HL-60 (cell line): ENCODE data around the gene MYO3B.

Experiments used
- GABPA ChIP-seq: IDR thresholded peaks from 2 replicates; pipeline ENCODE4 v1.6.1; 2012; ENCODE audit warnings: low read depth
- POLR2AphosphoS5 ChIP-seq: IDR thresholded peaks from 2 replicates; pipeline ENCODE4 v1.6.1; 2012; ENCODE audit warnings: low read depth
- SPI1 ChIP-seq: IDR thresholded peaks from 2 replicates; pipeline ENCODE4 v1.6.1; 2012; ENCODE audit warnings: low read depth, mild to moderate bottlenecking, borderline replicate concordance
- TF ChIP-seq, protein P1 (sequence below): IDR thresholded peaks from one replicate; pipeline ENCODE4 v1.5.1; 2011; ENCODE audit warnings: low read length, control low read depth, inconsistent platforms; ENCODE audit not compliant: insufficient read depth
- TF ChIP-seq, protein P2 (sequence below): IDR thresholded peaks from 2 replicates; pipeline ENCODE4 v1.6.1; 2012; ENCODE audit warnings: low read depth; ENCODE audit not compliant: insufficient replicate concordance

DNA sequence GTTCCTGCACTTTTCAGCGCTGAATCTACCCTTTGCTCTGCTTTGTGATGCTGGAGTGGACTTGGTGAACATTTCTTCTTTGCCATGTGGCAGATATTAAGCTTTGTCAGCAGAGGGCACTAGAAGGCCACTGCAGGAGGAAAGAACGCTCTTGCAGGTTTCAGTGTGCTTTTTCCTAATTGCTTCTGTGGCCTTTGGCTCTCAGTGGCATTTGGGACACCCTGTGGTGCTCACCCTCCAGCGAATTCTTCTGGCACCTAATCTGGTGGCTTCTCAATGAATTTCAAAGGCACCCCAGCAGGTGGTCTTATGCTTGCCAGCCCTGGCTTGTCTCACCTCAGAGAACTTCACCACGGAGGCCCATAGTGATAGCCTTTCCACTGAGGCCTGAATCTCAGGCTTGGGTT, 146.7 kb downstream of the MYO3B start:
- TF ChIP-seq, protein P1, sequence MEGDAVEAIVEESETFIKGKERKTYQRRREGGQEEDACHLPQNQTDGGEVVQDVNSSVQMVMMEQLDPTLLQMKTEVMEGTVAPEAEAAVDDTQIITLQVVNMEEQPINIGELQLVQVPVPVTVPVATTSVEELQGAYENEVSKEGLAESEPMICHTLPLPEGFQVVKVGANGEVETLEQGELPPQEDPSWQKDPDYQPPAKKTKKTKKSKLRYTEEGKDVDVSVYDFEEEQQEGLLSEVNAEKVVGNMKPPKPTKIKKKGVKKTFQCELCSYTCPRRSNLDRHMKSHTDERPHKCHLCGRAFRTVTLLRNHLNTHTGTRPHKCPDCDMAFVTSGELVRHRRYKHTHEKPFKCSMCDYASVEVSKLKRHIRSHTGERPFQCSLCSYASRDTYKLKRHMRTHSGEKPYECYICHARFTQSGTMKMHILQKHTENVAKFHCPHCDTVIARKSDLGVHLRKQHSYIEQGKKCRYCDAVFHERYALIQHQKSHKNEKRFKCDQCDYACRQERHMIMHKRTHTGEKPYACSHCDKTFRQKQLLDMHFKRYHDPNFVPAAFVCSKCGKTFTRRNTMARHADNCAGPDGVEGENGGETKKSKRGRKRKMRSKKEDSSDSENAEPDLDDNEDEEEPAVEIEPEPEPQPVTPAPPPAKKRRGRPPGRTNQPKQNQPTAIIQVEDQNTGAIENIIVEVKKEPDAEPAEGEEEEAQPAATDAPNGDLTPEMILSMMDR = peak; percentile 56
- no peak for TF ChIP-seq GABPA
- TF ChIP-seq POLR2AphosphoS5 = no peak
- TF ChIP-seq, protein P2, sequence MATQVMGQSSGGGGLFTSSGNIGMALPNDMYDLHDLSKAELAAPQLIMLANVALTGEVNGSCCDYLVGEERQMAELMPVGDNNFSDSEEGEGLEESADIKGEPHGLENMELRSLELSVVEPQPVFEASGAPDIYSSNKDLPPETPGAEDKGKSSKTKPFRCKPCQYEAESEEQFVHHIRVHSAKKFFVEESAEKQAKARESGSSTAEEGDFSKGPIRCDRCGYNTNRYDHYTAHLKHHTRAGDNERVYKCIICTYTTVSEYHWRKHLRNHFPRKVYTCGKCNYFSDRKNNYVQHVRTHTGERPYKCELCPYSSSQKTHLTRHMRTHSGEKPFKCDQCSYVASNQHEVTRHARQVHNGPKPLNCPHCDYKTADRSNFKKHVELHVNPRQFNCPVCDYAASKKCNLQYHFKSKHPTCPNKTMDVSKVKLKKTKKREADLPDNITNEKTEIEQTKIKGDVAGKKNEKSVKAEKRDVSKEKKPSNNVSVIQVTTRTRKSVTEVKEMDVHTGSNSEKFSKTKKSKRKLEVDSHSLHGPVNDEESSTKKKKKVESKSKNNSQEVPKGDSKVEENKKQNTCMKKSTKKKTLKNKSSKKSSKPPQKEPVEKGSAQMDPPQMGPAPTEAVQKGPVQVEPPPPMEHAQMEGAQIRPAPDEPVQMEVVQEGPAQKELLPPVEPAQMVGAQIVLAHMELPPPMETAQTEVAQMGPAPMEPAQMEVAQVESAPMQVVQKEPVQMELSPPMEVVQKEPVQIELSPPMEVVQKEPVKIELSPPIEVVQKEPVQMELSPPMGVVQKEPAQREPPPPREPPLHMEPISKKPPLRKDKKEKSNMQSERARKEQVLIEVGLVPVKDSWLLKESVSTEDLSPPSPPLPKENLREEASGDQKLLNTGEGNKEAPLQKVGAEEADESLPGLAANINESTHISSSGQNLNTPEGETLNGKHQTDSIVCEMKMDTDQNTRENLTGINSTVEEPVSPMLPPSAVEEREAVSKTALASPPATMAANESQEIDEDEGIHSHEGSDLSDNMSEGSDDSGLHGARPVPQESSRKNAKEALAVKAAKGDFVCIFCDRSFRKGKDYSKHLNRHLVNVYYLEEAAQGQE = no peak
- TF ChIP-seq SPI1 = no peak
